ENCODE results near the gene AGBL1.

Gene AGBL1

GRCh38 chr15:86659724-86660411 is 580.2 kb downstream of the AGBL1 start:
- DNase-seq, result no peak

- no peak for DNase-seq
Observed at GRCh38 chr15:86661580-86661979, 581.9 kb downstream of the AGBL1 start.

- no peak for DNase-seq
Observed at GRCh38 chr15:86663304-86663703, 583.6 kb downstream of the AGBL1 start.

GRCh38 chr15:86663979-86664378 is 584.3 kb downstream of the AGBL1 start:
- DNase-seq, result no peak

- DNase-seq, result no peak
Observed at GRCh38 chr15:86664581-86664980, 584.9 kb downstream of the AGBL1 start.

GRCh38 chr15:86676002-86676401 is 596.3 kb downstream of the AGBL1 start:
- DNase-seq, result no peak

- DNase-seq, result no peak
Observed at GRCh38 chr15:86677278-86677677, 597.6 kb downstream of the AGBL1 start.

GRCh38 chr15:86685263-86685662 is 605.6 kb downstream of the AGBL1 start:
- DNase-seq, result no peak

- DNase-seq, result no peak
Observed at GRCh38 chr15:86689006-86689405, 609.3 kb downstream of the AGBL1 start.

- DNase-seq, result no peak
Observed at GRCh38 chr15:86690566-86690965, 610.9 kb downstream of the AGBL1 start.

- DNase-seq, result no peak
Observed at GRCh38 chr15:86691091-86691663, 611.5 kb downstream of the AGBL1 start.

GRCh38 chr15:86700864-86701610 is 621.4 kb downstream of the AGBL1 start:
- no peak for DNase-seq

- DNase-seq, result no peak
Observed at GRCh38 chr15:86701611-86701963, 621.9 kb downstream of the AGBL1 start.

GRCh38 chr15:86706813-86707212 is 627.1 kb downstream of the AGBL1 start:
- DNase-seq, result no peak

- no peak for DNase-seq
Observed at GRCh38 chr15:86711476-86711875, 631.8 kb downstream of the AGBL1 start.

- DNase-seq, result no peak
Observed at GRCh38 chr15:86714241-86714640, 634.6 kb downstream of the AGBL1 start.

GRCh38 chr15:86725628-86726027 is 646.0 kb downstream of the AGBL1 start:
- no peak for DNase-seq

GRCh38 chr15:86735247-86736040 is 655.8 kb downstream of the AGBL1 start:
- no peak for DNase-seq

- DNase-seq, result no peak
Observed at GRCh38 chr15:86741917-86742316, 662.2 kb downstream of the AGBL1 start.

GRCh38 chr15:86743283-86743903 is 663.7 kb downstream of the AGBL1 start:
- DNase-seq, result no peak

GRCh38 chr15:86744198-86744780 is 664.6 kb downstream of the AGBL1 start:
- no peak for DNase-seq

GRCh38 chr15:86751116-86751515 is 671.4 kb downstream of the AGBL1 start:
- DNase-seq, result no peak

- no peak for DNase-seq
Observed at GRCh38 chr15:86754846-86755245, 675.2 kb downstream of the AGBL1 start.
